Measurements from ENCODE around the gene TAS1R1. TPM values are rescaled to one million over a fixed set of nuclear protein-coding genes. Genes with fewer than 3 reads are reported as not detected.
A peak's percentile ranks its signal among the peaks of the same experiment; 100 is the strongest.

The TAS1R1 gene
- total RNA-seq, 2 experiments from 2014 or later = not detected

- CTCF ChIA-PET = interaction anchor here (0.7 to 1.9 kb wide), 2 partner anchors 12 to 99 kb away, joined by 3 to 7 read pairs; no protein-coding TSS in a partner anchor
- Mint-ChIP-seq H3K4me3 (no peak overlapping the region), H3K27me3 (ENCODE audit: low read depth) (no peaks in the 10 kb centered on the region), H3K9me3 (no peaks in the 10 kb centered on the region), H3K4me1 (ENCODE audit: low read depth) (peaks cover 21% of the 10 kb centered on the region), H3K27ac (peak overlapping the region; percentile 69), H3K36me3 (ENCODE audit: low read depth) (no peaks in the 10 kb centered on the region)
- intact Hi-C loops (cut with micrococcal nuclease) = no loop called here
- no peak for DNase-seq
Observed at GRCh38 chr1:6588128-6588892, 33.2 kb downstream of the TAS1R1 start.

GRCh38 chr1:6588893-6589520 is 33.9 kb downstream of the TAS1R1 start:
- Mint-ChIP-seq H3K36me3 (ENCODE audit: low read depth) (peaks cover 2% of the 10 kb centered on the region), H3K4me3 (no peak overlapping the region), H3K4me1 (ENCODE audit: low read depth) (peaks cover 23% of the 10 kb centered on the region), H3K9me3 (no peaks in the 10 kb centered on the region), H3K27me3 (ENCODE audit: low read depth) (no peaks in the 10 kb centered on the region), H3K27ac (no peak overlapping the region)
- CTCF ChIA-PET = interaction anchor here (0.7 to 1.9 kb wide), 2 partner anchors 11 to 100 kb away, joined by 3 to 7 read pairs; no protein-coding TSS in a partner anchor
- intact Hi-C loops (cut with micrococcal nuclease) = no loop called here
- no peak for DNase-seq

DNA sequence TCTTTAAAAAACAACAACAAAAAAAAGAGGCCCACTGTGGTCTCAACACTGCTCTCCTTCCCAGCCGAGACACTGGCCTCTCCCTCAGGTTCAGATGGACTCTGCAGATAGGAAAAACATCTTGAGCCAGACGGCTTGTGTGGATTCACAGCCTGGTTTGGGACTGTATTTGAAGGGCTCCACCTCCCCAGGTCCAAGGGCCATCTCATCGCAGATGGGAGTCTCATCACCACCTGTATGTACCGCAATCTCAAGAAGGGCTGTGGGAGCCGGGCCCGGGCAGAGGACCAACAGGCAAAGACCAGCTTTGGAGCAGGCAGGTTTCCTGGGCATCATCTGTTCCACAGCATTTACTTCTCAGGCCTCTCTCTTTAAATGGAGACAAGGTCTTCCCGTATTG is 34.9 kb downstream of the TAS1R1 start:
- no peak for DNase-seq
- CTCF ChIA-PET = interaction anchor here (1.9 kb wide), 1 partner anchor 10 kb away, joined by 7 read pairs; no protein-coding TSS in a partner anchor
- intact Hi-C loops (cut with micrococcal nuclease) = no loop called here
- peak overlapping the region; percentile 41 for H3K27ac Mint-ChIP-seq
- H3K27me3 Mint-ChIP-seq (ENCODE audit: low read depth) = no peaks in the 10 kb centered on the region
- no peak overlapping the region for H3K4me3 Mint-ChIP-seq
- H3K36me3 Mint-ChIP-seq (ENCODE audit: low read depth) = peaks cover 7% of the 10 kb centered on the region
- peaks cover 19% of the 10 kb centered on the region for H3K4me1 Mint-ChIP-seq (ENCODE audit: low read depth)
- no peaks in the 10 kb centered on the region for H3K9me3 Mint-ChIP-seq

DNA sequence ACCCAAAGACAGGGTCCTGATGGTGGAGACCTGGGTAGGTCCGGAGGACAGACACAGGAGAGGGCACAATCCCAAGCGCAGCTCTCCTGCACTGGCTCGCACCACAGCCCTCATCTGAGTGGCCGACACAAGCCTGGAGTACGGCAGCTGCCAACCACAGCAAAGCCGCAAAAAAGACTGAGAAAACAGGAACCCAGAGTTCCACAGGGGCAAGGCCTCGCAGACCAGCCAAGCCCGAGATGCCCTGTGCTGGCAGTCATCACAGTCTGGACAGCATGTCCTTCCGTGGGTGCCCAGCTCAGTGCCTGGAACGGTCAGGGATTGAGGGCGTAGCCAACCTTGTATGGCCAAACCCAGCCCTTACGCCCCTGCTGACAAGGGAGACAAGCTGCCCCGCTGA is 36.1 kb downstream of the TAS1R1 start:
- CTCF ChIA-PET = no interaction called here
- H3K27ac Mint-ChIP-seq = peak overlapping the region; percentile 53
- no peaks in the 10 kb centered on the region for H3K9me3 Mint-ChIP-seq
- H3K4me1 Mint-ChIP-seq (ENCODE audit: low read depth) = peaks cover 26% of the 10 kb centered on the region
- H3K27me3 Mint-ChIP-seq (ENCODE audit: low read depth) = no peaks in the 10 kb centered on the region
- H3K4me3 Mint-ChIP-seq = no peak overlapping the region
- H3K36me3 Mint-ChIP-seq (ENCODE audit: low read depth) = peaks cover 18% of the 10 kb centered on the region
- no peak for DNase-seq
- intact Hi-C loops (cut with micrococcal nuclease) = no loop called here

DNA sequence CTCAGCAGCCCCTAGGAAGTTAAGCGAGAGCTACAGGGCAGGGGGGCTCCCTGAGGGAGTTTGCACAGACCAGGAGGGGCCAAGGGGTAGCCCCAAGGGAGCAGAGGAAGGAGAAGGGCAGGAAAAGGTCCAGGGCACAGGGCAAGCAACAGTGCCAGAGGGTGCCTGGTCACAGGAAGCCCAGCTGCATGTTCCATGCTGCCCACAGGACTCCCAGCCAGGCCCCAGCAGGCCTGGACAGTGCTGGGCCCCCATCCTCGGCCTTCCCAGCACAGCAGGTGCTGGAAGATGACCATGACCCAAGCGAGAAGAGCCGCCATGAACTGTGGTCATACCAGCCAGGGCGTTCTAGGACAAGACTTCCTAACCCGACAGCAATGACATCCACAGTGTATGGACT is 36.5 kb downstream of the TAS1R1 start:
- intact Hi-C loops (cut with micrococcal nuclease) = no loop called here
- no peak overlapping the region for H3K4me3 Mint-ChIP-seq
- peaks cover 19% of the 10 kb centered on the region for H3K36me3 Mint-ChIP-seq (ENCODE audit: low read depth)
- CTCF ChIA-PET = no interaction called here
- no peak for DNase-seq
- H3K27ac Mint-ChIP-seq = peak overlapping the region; percentile 50
- H3K4me1 Mint-ChIP-seq (ENCODE audit: low read depth) = peaks cover 30% of the 10 kb centered on the region
- no peaks in the 10 kb centered on the region for H3K9me3 Mint-ChIP-seq
- H3K27me3 Mint-ChIP-seq (ENCODE audit: low read depth) = no peaks in the 10 kb centered on the region

- H3K4me1 Mint-ChIP-seq (ENCODE audit: low read depth) = peaks cover 27% of the 10 kb centered on the region
- peaks cover 22% of the 10 kb centered on the region for H3K36me3 Mint-ChIP-seq (ENCODE audit: low read depth)
- intact Hi-C loops (cut with micrococcal nuclease) = no loop called here
- no peak overlapping the region for H3K27ac Mint-ChIP-seq
- no peak for DNase-seq
- CTCF ChIA-PET = interaction anchor here (0.7 kb wide), 1 partner anchor 1103 kb away, joined by 3 read pairs; no protein-coding TSS in a partner anchor
- no peaks in the 10 kb centered on the region for H3K27me3 Mint-ChIP-seq (ENCODE audit: low read depth)
- no peaks in the 10 kb centered on the region for H3K9me3 Mint-ChIP-seq
- no peak overlapping the region for H3K4me3 Mint-ChIP-seq
Observed at GRCh38 chr1:6592441-6592840, 37.3 kb downstream of the TAS1R1 start.

- intact Hi-C loops (cut with micrococcal nuclease) = no loop called here
- Mint-ChIP-seq H3K36me3 (ENCODE audit: low read depth) (peaks cover 26% of the 10 kb centered on the region), H3K9me3 (no peaks in the 10 kb centered on the region), H3K4me3 (no peak overlapping the region), H3K27ac (peak overlapping the region; percentile 53), H3K4me1 (ENCODE audit: low read depth) (peaks cover 27% of the 10 kb centered on the region), H3K27me3 (ENCODE audit: low read depth) (no peaks in the 10 kb centered on the region)
- DNase-seq = no peak
- CTCF ChIA-PET = interaction anchor here (0.7 kb wide), 1 partner anchor 1102 kb away, joined by 3 read pairs; no protein-coding TSS in a partner anchor
Observed at GRCh38 chr1:6592865-6593593, 37.9 kb downstream of the TAS1R1 start.

DNA sequence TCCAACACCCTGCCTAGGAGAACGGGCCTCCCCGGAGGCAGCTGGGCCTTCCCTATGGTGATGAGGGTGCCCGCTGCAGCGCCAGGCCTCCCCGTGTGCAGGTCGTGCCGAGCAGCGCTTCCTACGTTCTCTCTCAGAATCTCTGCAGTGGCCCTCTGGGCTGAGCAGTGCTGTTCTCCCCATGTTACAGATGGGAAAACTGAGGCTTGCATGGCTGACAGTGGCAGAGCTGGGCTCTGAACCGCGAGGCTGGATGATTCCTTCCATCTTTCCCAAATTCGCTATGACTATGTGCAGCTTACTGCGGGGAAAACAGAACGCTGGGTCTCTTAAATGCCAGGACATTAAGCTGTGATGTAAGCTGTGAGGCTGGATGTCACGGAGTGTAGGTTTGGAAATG is 38.7 kb downstream of the TAS1R1 start:
- CTCF ChIA-PET = no interaction called here
- Mint-ChIP-seq H3K36me3 (ENCODE audit: low read depth) (peaks cover 29% of the 10 kb centered on the region), H3K27me3 (ENCODE audit: low read depth) (no peaks in the 10 kb centered on the region), H3K4me3 (no peak overlapping the region), H3K4me1 (ENCODE audit: low read depth) (peaks cover 35% of the 10 kb centered on the region), H3K9me3 (no peaks in the 10 kb centered on the region), H3K27ac (no peak overlapping the region)
- no peak for DNase-seq
- intact Hi-C loops (cut with micrococcal nuclease) = no loop called here

DNA sequence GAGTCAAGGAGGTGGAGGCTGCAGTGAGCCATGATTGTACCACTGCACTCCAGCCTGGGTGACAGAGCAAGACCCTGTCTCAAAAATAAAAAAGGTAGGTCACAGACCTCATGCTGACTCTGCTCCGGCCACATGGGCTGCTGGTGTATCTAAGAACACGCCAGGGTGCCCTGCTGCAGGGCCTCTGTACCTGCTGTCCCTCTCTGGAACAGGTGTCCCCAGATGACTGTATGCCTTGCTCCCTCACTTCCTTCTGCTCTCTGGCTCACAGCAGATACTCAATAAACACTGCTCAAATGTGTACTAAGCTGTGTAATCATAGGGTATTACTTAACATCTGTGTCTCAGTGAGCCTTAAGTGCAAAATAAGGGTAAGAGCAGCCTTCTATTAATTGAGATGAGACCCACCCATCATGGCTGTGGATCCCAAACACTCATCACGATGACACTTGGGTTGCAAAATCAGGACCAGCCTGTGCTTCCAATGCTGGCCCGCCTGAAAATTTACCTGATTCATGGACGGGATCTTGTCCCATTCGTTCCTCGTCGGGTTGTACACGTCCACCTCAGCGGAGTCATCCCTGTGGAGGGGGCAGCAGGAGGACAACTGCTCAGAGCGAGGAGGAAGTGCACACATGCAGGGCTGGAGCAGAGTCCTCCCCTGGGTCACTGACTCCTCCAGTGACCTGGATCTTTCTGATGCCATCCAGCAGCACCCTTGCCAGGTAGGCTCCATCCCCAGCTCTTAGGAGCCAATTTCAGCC is 40.1 kb downstream of the TAS1R1 start:
- DNase-seq = no peak
- peaks cover 40% of the 10 kb centered on the region for H3K36me3 Mint-ChIP-seq (ENCODE audit: low read depth)
- H3K27me3 Mint-ChIP-seq (ENCODE audit: low read depth) = no peaks in the 10 kb centered on the region
- peaks cover 46% of the 10 kb centered on the region for H3K4me1 Mint-ChIP-seq (ENCODE audit: low read depth)
- H3K4me3 Mint-ChIP-seq = no peak overlapping the region
- CTCF ChIA-PET = interaction anchor here (0.7 to 1.5 kb wide), 3 partner anchors 40 to 349 kb away, joined by 3 to 7 read pairs (median 5); partner anchors contain the start of gene TAS1R1
- no peaks in the 10 kb centered on the region for H3K9me3 Mint-ChIP-seq
- no peak overlapping the region for H3K27ac Mint-ChIP-seq
- intact Hi-C loops (cut with micrococcal nuclease) = no loop called here

DNA sequence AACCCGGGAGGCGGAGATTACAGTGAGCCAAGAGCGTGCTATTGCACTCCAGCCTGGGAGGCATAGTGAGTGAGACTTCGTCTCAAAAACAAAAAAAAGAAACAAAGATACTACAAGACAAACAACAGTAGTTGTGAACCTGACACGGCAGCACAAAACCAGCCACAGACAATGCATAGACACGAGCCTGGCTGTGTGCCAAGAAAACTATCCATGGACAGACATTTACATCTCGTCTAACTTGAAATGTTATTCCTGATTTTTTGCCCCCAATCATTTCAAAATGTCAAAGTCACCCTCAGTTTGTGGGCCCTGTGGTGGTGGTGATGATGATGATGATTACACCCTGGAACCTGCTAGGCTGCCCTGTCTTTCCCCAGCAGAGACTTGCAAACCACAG is 41.2 kb downstream of the TAS1R1 start:
- H3K36me3 Mint-ChIP-seq (ENCODE audit: low read depth) = peaks cover 46% of the 10 kb centered on the region
- no peak for DNase-seq
- CTCF ChIA-PET = no interaction called here
- intact Hi-C loops (cut with micrococcal nuclease) = no loop called here
- H3K27ac Mint-ChIP-seq = no peak overlapping the region
- no peaks in the 10 kb centered on the region for H3K27me3 Mint-ChIP-seq (ENCODE audit: low read depth)
- no peak overlapping the region for H3K4me3 Mint-ChIP-seq
- H3K4me1 Mint-ChIP-seq (ENCODE audit: low read depth) = peaks cover 49% of the 10 kb centered on the region
- no peaks in the 10 kb centered on the region for H3K9me3 Mint-ChIP-seq

DNA sequence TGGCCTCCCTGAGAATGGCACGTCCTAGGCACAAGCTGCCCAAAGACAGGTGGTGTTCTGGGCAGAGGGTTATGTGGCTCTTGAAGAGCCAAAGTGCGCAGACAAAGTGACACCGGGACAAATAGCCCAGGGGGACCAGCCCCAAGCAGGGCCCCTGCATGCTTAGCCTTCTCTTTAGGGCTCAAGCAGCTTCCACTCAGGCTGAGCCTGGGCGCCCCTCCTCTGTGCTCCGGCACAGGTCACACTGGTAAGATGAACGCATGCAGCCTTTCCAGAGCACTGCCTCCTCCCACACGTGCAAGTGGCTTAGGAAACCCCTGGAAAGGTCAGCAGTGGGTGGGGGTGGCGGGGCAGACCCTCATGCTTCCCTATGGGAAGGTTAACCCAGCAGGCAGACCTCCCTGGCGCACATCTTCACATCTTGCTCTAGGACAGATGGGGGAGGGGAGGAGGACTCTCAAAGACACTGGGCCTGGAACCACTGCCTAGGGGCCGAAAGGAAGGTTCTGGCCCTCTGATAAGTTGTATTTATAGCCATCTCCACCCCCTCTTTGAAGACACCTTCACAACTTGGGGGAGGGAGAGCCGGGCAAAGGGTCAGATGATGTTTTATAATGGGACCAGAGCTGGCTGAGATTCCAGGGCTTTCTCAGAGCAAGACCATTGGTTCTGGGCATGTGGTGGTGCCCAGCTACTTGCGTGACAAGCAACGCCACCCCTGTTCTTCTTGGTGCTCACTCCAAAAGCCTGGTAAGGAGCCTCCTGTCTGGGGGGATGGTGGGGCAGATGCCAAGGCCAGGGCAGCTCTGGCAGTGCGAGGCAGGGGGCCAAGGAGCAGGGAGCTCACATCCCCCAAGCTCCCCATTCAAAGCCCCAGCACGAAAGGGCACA is 42.0 kb downstream of the TAS1R1 start:
- H3K9me3 Mint-ChIP-seq = no peaks in the 10 kb centered on the region
- no peak overlapping the region for H3K27ac Mint-ChIP-seq
- peaks cover 46% of the 10 kb centered on the region for H3K36me3 Mint-ChIP-seq (ENCODE audit: low read depth)
- CTCF ChIA-PET = no interaction called here
- no peaks in the 10 kb centered on the region for H3K27me3 Mint-ChIP-seq (ENCODE audit: low read depth)
- intact Hi-C loops (cut with micrococcal nuclease) = no loop called here
- no peak overlapping the region for H3K4me3 Mint-ChIP-seq
- peaks cover 46% of the 10 kb centered on the region for H3K4me1 Mint-ChIP-seq (ENCODE audit: low read depth)
- no peak for DNase-seq

Data from activated naive CD4-positive, alpha-beta T cell treated with anti-CD3 and anti-CD28 coated beads for 36 hours (primary cell).